Measurements from ENCODE around the gene STUB1.

- TF ChIP-seq, protein P1, sequence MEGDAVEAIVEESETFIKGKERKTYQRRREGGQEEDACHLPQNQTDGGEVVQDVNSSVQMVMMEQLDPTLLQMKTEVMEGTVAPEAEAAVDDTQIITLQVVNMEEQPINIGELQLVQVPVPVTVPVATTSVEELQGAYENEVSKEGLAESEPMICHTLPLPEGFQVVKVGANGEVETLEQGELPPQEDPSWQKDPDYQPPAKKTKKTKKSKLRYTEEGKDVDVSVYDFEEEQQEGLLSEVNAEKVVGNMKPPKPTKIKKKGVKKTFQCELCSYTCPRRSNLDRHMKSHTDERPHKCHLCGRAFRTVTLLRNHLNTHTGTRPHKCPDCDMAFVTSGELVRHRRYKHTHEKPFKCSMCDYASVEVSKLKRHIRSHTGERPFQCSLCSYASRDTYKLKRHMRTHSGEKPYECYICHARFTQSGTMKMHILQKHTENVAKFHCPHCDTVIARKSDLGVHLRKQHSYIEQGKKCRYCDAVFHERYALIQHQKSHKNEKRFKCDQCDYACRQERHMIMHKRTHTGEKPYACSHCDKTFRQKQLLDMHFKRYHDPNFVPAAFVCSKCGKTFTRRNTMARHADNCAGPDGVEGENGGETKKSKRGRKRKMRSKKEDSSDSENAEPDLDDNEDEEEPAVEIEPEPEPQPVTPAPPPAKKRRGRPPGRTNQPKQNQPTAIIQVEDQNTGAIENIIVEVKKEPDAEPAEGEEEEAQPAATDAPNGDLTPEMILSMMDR (IDR thresholded peaks at IDR 0.05; ENCODE audit: low read length): peak; percentile 77
- no peak for TF ChIP-seq EZH2 (optimal IDR thresholded peaks at IDR 0.05; ENCODE audit: low read depth, low read length)
- no peak for TF ChIP-seq EZH2phosphoT487 (IDR thresholded peaks at IDR 0.05; ENCODE audit: low read length)
Measured at GRCh38 chr16:711548-712320, 31.5 kb downstream of the STUB1 start.

All from MM.1S (cell line).